ENCODE results near the gene SORCS2. TPM values are rescaled to one million over a fixed set of nuclear protein-coding genes. Genes with fewer than 3 reads are reported as not detected.
"Not testable (repeated sequence)": the region's sequence is repeated elsewhere in the genome, so short reads cannot be mapped to it uniquely, and the experiment has no call there.

Gene SORCS2
- total RNA-seq, 1 experiment from 2014 or later: 0.05 TPM

DNA sequence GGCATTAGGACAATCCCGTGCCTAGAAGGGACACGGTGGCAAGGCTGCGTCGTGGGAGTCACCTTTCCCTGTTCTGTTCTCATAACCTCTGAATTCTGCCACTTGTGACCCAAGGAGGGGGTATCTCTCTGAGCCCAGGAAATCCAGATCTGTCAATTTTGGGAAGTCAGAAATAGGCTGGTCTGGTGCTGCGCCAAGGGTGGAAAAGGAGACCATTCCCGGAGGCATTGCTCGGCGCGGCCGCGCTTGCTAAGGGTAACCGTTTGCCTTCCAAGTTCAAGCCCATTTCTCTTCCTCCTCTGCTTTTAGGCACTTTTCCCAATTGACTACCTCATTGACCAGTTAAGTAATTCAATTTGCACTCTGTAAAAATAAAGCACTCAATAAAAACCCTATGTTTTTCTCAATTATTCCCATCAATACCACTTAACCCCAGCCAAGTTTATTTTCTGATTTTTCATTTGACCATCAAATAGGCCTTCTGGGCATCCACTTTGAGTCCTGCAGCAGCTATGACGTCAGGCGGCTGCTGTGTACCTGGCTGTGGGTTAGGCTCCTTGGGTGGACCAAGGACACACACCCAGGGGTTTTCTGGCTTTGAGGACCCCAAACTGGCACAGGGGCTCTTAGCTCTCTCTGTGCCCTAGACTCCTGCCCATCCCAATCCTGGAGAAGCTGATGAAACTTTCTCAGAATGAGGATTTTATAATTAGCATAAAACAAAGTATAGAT lies 12.5 kb downstream of the SORCS2 start:
- no peaks in the 10 kb centered on the region for H3K9me3 ChIP-seq (replicated peaks)
- DNase-seq (ENCODE audit: low read depth in 1 of 2, low spot score in 2 of 2): no peak
- peaks cover 16% of the 10 kb centered on the region for H3K4me1 ChIP-seq (replicated peaks)
- H3K27ac ChIP-seq: no peak overlapping the region
- H3K4me3 ChIP-seq: no peak overlapping the region
- no peaks in the 10 kb centered on the region for H3K36me3 ChIP-seq
- H3K27me3 ChIP-seq (replicated peaks): no peaks in the 10 kb centered on the region

DNA sequence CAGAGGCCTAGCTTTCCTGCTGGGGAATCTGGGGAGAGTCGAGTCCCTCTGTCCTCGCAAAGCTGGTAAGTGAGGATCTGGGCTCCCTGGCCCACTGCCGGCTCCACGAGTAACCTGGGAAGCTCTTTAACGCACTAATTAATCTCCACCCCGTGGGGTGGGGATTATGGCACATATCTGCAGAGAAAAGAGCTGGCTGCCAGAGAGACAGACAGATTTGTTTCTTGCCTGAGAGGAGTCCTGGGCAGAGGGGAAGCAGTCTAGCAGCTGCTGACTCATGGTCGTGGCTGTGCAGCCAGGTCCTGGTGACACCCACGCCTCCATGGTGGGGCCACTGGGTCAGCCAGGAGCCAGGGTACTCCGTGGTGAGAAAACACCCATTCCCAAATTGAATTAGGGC lies 14.0 kb downstream of the SORCS2 start:
- H3K27me3 ChIP-seq (replicated peaks): no peaks in the 10 kb centered on the region
- H3K4me1 ChIP-seq (replicated peaks): peaks cover 21% of the 10 kb centered on the region
- H3K36me3 ChIP-seq: no peaks in the 10 kb centered on the region
- H3K9me3 ChIP-seq (replicated peaks): no peaks in the 10 kb centered on the region
- DNase-seq (ENCODE audit: low read depth in 1 of 2, low spot score in 2 of 2): peak in 1 of 2 experiments; percentile 25
- H3K4me3 ChIP-seq: no peak overlapping the region
- no peak overlapping the region for H3K27ac ChIP-seq

DNA sequence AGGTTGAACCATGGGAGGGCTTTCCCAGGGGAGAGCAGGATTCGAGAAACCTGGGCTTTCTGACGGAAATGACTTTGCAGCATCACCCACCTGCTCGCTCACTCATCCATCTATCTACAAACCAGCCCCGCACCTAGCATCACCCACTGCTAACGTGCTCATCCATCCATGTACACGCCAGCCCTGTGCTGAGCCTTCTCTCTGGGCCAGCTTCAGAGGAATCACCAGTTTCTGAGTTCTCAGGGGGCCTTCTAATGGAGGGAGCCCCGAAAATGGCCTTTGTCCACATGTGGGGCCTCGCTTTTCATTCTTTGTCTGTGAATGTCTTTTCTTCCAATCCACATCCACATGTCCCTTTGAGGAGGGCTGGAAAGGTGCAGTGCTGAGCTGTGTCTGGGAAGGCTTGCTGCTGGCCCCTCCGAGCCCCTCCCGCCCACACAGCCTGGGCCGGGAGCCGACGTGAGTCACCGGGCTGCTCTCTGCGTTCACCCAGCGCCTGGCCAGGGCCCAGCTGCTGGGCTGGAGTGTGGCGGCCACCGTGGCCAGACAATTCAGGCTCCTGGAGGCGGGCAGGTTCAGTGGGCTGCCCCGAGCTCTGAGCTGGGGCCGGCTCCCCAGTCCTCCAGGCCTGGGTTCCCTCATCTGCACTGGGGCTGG lies 14.7 kb downstream of the SORCS2 start:
- Histone ChIP-seq H3K36me3 (no peaks in the 10 kb centered on the region), H3K4me1 (replicated peaks) (peaks cover 21% of the 10 kb centered on the region), H3K4me3 (no peak overlapping the region), H3K27me3 (replicated peaks) (no peaks in the 10 kb centered on the region), H3K27ac (no peak overlapping the region), H3K9me3 (replicated peaks) (no peaks in the 10 kb centered on the region)
- DNase-seq (ENCODE audit: low read depth in 1 of 2, low spot score in 2 of 2): peak; percentile 50 to 63

DNA sequence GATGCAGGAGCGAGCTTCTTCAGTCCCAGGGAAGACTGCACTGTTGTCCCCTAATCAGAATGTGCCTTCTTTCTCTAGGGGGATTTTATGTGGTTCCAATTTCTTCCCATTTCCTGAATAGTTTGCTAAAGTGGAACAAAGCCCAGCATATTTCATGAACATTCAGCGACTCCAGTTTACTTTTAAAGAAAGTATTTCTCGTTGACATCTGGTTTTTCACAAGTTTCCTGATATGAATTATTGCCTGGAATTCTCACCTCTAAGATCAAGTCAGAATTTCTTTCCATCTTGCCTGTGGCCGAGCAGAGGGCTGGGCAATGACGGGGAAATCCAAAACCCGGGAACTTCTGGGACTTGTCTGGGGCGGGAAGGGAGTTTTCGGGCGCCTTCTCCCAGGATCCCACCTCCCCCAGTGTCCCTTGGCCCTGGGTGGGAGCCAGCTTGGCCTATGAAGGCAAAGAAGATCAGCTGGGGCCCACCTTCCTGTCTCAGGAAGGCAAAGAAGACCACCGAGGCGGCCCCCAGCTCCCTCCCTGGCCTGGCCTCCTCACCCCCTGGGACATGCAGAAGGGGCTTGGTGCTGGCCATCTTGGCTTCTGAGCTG lies 15.4 kb downstream of the SORCS2 start:
- DNase-seq (ENCODE audit: low read depth in 1 of 2, low spot score in 2 of 2): no peak
- Histone ChIP-seq H3K27ac (no peak overlapping the region), H3K36me3 (no peaks in the 10 kb centered on the region), H3K9me3 (replicated peaks) (no peaks in the 10 kb centered on the region), H3K4me3 (no peak overlapping the region), H3K4me1 (replicated peaks) (peaks cover 21% of the 10 kb centered on the region), H3K27me3 (replicated peaks) (no peaks in the 10 kb centered on the region)

DNA sequence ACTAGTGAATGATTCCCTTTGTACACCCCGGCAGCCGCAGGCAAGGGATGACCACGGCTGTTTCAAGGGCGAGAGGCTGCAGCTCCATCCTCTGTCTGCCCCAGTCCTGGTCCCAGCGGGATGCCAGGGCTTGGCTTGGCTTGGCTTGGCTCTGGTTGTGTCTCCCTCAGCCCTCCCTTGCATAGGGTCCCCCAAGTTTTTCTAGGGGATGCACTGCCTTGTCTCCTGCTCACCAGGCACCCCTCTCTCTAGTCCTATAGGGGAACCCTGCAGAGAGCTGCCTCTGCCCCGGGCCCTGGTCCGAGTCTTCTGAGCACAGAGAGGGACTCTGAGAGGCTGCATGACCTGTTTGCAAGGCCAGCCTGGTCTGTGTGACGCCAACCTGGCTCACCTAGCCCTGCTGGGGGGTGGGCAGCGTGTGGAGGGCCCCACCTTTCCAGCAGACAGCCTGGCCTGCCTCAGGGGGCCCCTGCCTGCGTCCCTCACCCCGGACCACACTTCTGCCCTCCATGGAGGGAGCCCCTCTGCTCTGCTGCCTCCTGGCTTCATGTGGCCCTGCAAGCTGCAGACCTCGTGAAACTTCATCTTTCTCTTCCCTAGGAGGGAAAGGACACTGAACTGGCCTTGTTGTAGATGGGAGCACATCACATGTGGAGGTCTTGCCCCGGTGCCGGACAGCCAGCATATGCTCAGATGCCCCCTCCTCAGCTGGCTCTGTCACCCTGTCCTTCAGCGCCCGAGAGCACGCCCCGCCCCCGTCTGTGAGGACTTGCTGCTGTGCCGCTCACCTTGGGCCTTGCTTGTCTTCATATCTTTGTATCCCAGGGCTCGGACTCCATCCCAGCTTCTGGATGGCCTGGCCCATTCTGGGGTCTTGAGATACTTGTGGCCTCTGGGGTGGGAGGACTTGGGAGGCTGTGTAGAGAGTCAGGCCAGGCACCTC lies 16.4 kb downstream of the SORCS2 start:
- peaks cover 21% of the 10 kb centered on the region for H3K4me1 ChIP-seq (replicated peaks)
- no peaks in the 10 kb centered on the region for H3K9me3 ChIP-seq (replicated peaks)
- H3K4me3 ChIP-seq: no peak overlapping the region
- no peak overlapping the region for H3K27ac ChIP-seq
- no peak for DNase-seq (ENCODE audit: low read depth in 1 of 2, low spot score in 2 of 2)
- H3K36me3 ChIP-seq: no peaks in the 10 kb centered on the region
- no peaks in the 10 kb centered on the region for H3K27me3 ChIP-seq (replicated peaks)

DNA sequence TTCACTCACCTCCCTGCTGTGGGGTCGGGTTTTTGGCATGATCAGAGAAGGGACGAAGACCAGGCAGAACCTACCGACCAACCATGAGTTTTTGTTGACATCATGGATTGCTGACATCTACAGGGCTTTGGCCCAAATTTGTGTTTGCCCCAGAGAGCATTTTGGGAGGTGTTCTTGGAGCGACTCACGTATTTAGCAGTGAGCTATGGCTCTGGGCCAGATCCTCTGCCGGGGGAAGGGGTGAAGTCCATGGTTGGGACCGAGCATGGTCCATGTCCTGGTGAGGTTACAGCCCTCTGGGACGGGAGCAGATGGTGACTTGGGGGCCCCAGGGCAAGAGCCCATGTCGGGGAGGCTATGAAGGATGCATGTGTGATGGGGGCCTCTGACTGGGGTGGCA lies 17.4 kb downstream of the SORCS2 start:
- Histone ChIP-seq H3K9me3 (replicated peaks) (no peaks in the 10 kb centered on the region), H3K27ac (no peak overlapping the region), H3K36me3 (no peaks in the 10 kb centered on the region), H3K4me3 (no peak overlapping the region), H3K27me3 (replicated peaks) (no peaks in the 10 kb centered on the region), H3K4me1 (replicated peaks) (peaks cover 21% of the 10 kb centered on the region)
- DNase-seq (ENCODE audit: low read depth in 1 of 2, low spot score in 2 of 2): no peak

DNA sequence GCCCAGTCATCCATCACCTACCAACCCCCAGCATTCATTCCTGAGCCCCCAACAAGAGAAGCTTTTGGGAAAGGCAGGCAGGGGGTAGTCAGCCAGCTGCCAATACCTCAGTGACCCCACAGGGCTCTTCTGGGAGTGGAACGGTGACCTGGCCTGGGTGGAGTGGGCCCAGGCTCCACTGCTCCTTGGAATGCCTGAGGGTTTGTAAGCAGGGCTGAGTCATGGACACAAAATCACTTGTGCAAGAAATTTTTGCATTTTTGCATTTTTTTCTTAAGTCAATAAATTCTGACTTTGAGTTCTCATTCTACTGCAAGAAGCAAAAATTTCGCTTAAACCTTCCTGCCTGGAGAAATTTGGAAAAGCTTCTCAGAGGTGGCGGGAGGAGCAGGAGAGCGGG lies 18.5 kb downstream of the SORCS2 start:
- H3K27ac ChIP-seq: no peak overlapping the region
- no peaks in the 10 kb centered on the region for H3K27me3 ChIP-seq (replicated peaks)
- H3K9me3 ChIP-seq (replicated peaks): no peaks in the 10 kb centered on the region
- no peak for DNase-seq (ENCODE audit: low read depth in 1 of 2, low spot score in 2 of 2)
- H3K36me3 ChIP-seq: no peaks in the 10 kb centered on the region
- peaks cover 21% of the 10 kb centered on the region for H3K4me1 ChIP-seq (replicated peaks)
- H3K4me3 ChIP-seq: no peak overlapping the region

DNA sequence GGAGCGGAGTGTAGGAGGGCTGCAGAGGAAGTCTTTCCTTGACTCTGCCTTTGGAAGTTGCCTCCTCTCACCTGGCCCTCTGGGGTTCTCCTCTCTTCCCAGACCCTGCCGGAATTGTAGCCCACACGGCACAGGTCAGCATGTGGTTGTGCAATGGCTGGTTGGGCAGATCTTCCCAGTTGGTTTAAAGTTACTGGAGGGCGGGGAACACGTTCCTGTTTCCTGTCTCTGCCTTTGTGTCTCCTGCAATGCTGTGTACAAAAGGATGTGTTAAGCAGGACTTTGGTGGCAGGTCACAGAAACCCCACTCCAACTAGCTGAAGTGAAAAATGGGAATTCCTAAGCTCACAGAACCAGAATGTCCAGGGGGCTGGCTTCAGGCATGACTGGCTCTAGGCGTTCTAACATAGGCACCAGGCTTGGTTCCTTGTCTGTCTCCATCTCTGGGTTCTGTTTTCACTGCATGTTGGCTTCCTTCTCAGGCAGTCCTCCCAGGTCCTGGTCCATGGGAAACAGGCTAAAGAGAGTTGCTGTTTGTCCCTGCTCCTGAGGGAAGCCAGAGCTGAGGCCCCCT lies 19.9 kb downstream of the SORCS2 start:
- Histone ChIP-seq H3K4me1 (replicated peaks) (peaks cover 9% of the 10 kb centered on the region), H3K36me3 (no peaks in the 10 kb centered on the region), H3K4me3 (no peak overlapping the region), H3K27me3 (replicated peaks) (no peaks in the 10 kb centered on the region), H3K9me3 (replicated peaks) (no peaks in the 10 kb centered on the region), H3K27ac (no peak overlapping the region)
- no peak for DNase-seq (ENCODE audit: low read depth in 1 of 2, low spot score in 2 of 2)

DNA sequence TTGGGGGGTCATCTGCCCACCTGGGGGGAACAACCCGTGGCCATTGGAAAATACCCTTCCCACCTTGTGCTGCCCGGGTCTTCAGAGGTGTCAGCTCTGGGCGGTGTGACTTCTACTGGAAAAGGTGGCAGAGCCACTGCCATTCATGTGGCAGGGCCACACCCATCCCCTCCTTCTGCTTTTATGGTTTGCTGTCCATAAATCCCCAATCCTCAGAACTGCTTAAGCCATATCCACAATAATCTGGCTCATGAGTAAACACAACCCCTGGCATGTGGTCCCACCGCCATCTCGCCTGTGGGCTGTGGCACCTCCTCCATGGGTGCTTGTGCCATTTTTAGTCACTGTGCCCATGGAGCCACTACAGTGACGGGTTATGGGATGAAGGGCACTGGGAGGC lies 20.6 kb downstream of the SORCS2 start:
- no peak for DNase-seq (ENCODE audit: low read depth in 1 of 2, low spot score in 2 of 2)
- H3K4me3 ChIP-seq: no peak overlapping the region
- no peaks in the 10 kb centered on the region for H3K9me3 ChIP-seq (replicated peaks)
- H3K27me3 ChIP-seq (replicated peaks): no peaks in the 10 kb centered on the region
- H3K27ac ChIP-seq: no peak overlapping the region
- no peaks in the 10 kb centered on the region for H3K36me3 ChIP-seq
- peaks cover 5% of the 10 kb centered on the region; the same call in 1 of the 2 replicates for H3K4me1 ChIP-seq (replicated peaks)

DNA sequence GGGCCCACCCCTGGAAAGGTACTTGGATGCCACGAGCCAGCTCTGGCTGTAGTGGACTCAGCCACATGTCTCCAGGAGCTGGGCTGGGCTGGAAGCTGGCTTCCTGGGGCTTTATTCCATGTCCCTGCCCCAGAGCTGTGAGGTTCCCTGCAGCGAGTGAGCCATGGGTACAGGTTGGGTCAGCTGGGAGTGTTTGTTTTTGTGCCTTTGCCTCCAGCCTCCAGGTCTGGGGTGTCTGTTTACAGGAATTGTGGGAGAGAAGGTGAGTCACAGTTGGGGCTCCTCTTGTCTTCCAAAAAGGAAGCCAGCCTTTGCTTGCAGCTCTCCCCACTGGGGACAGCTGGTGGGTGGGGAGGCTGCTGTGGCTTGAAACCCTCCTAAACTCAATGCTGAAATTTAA lies 21.5 kb downstream of the SORCS2 start:
- Histone ChIP-seq H3K4me3 (no peak overlapping the region), H3K27me3 (replicated peaks) (no peaks in the 10 kb centered on the region), H3K36me3 (no peaks in the 10 kb centered on the region), H3K9me3 (replicated peaks) (no peaks in the 10 kb centered on the region), H3K27ac (no peak overlapping the region), H3K4me1 (replicated peaks) (peaks cover 5% of the 10 kb centered on the region; the same call in 1 of the 2 replicates)
- no peak for DNase-seq (ENCODE audit: low read depth in 1 of 2, low spot score in 2 of 2)

DNA sequence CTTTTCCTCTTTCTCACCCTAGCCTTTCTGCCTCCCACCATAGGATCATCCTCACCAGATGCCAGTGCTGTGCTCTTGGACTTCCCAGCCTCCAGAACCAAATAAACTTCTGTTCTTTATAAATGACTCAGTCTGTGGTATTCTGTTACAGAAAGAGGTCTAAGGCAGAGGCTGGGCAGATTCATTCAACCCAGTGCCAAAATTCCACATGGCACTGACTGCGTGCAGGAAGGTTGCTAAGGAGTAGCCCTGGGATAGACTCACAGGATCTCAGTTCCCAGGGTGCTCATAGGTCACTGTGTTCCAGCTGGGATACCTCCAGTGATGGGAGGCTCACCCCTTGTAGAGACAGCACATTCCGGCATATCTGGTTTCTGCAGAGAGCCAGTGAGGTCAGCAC lies 22.0 kb downstream of the SORCS2 start:
- Histone ChIP-seq H3K9me3 (replicated peaks) (no peaks in the 10 kb centered on the region), H3K4me1 (replicated peaks) (peaks cover 5% of the 10 kb centered on the region; the same call in 1 of the 2 replicates), H3K27me3 (replicated peaks) (no peaks in the 10 kb centered on the region), H3K36me3 (no peaks in the 10 kb centered on the region), H3K4me3 (no peak overlapping the region), H3K27ac (no peak overlapping the region)
- no peak for DNase-seq (ENCODE audit: low read depth in 1 of 2, low spot score in 2 of 2)

DNA sequence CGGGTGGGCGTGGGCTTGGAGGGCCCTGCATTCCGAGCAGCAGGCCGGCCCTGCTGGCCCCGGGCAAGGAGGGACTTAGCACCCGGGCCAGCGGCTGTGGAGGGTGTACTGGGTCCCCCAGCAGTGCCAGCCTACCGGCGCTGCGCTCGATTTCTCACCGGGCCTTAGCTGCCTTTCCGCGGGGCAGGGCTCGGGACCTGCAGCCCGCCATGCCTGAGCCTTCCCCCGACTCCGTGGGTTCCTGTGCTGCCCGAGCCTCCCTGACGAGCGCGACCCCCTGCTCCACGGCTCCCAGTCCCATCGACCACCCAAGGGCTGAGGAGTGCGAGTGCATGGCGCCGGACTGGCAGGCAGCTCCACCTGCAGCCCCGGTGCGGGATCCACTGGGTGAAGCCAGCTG lies 22.8 kb downstream of the SORCS2 start:
- H3K9me3 ChIP-seq (replicated peaks); H3K36me3 ChIP-seq; DNase-seq (ENCODE audit: low read depth in 1 of 2, low spot score in 2 of 2); H3K27ac ChIP-seq; H3K4me3 ChIP-seq; H3K4me1 ChIP-seq (replicated peaks); H3K27me3 ChIP-seq (replicated peaks): not testable (repeated sequence)

DNA sequence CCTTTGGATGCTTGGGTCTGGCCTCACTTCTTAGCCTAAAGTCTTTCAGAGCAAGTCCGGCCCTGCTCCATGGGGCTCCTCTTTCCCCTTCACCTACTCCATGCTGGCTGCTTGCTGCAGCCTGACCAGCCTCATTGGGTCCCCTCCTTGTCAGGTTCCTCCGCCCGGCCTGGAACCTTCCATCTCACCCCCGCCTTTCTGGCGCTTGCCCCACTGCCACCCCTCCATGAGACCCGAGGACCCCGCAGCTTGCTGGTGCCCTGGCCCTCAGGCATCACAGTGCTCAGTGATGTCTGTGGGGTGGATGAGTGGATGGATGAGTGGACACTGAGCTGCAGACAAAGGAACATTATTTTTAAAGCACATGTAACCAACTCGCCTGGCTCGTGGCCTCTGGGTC lies 24.7 kb downstream of the SORCS2 start:
- Histone ChIP-seq H3K27me3 (replicated peaks) (no peaks in the 10 kb centered on the region), H3K36me3 (no peaks in the 10 kb centered on the region), H3K27ac (no peak overlapping the region), H3K4me3 (no peak overlapping the region), H3K4me1 (replicated peaks) (no peaks in the 10 kb centered on the region), H3K9me3 (replicated peaks) (no peaks in the 10 kb centered on the region)
- DNase-seq (ENCODE audit: low read depth in 1 of 2, low spot score in 2 of 2): no peak
